ENCODE results near the gene NOD2. TPM values are rescaled to one million over a fixed set of nuclear protein-coding genes. Genes with fewer than 3 reads are reported as not detected.

NOD2 gene
- total and polyA plus RNA-seq, 2 experiments from 2014 or later: 0.27 to 0.66 TPM

- TF ChIP-seq ZNF114 (CRISPR knock-in tag; IDR thresholded peaks at IDR 0.05) (no peak), REST (IDR thresholded peaks at IDR 0.05; ENCODE audit: unreplicated experiment) (no peak)
Observed at GRCh38 chr16:50678531-50678930, 14.9 kb upstream of the NOD2 start (continued).

- Mint-ChIP-seq H3K27ac (no peak overlapping the region), H3K9me3 (no peaks in the 10 kb centered on the region), H3K27me3 (ENCODE audit: insufficient read depth, low read depth, poor library complexity) (peaks cover 6% of the 10 kb centered on the region), H3K36me3 (ENCODE audit: low read depth) (no peaks in the 10 kb centered on the region), H3K4me3 (no peak overlapping the region), H3K4me1 (no peaks in the 10 kb centered on the region; the same call in 2 of the 3 replicates)
- H4K20me1 ChIP-seq (replicated peaks; ENCODE audit: insufficient read depth): no peaks in the 10 kb centered on the region
- H3K27ac ChIP-seq (ENCODE audit: low read depth): no peak overlapping the region
- H3K27me3 ChIP-seq (ENCODE audit: insufficient read depth): no peaks in the 10 kb centered on the region
- no peak for DNase-seq (ENCODE audit: low spot score)
- no peaks in the 10 kb centered on the region for H3K36me3 ChIP-seq (ENCODE audit: insufficient read depth)
- H3K9me2 ChIP-seq (ENCODE audit: insufficient read depth): no peaks in the 10 kb centered on the region
- H2AFZ ChIP-seq: no peak overlapping the region
- no peaks in the 10 kb centered on the region for H3F3A ChIP-seq (replicated peaks; ENCODE audit: low read depth)
- ATAC-seq: no peak
- H3K4me2 ChIP-seq: no peak overlapping the region
- no peaks in the 10 kb centered on the region for H3K79me2 ChIP-seq (replicated peaks; ENCODE audit: insufficient read depth)
- H3K4me3 ChIP-seq: no peak overlapping the region
- H3K4me1 ChIP-seq (ENCODE audit: insufficient read depth): no peaks in the 10 kb centered on the region
- no peak for TF ChIP-seq JUNB (IDR thresholded peaks at IDR 0.05; ENCODE audit: unreplicated experiment)
- TF ChIP-seq POLR2AphosphoS5 (IDR thresholded peaks at IDR 0.05; ENCODE audit: low read depth): no peak
- TF ChIP-seq ZNF462 (CRISPR knock-in tag; IDR thresholded peaks at IDR 0.05): no peak
- TF ChIP-seq EZH2 (IDR thresholded peaks at IDR 0.05; ENCODE audit: low read depth, unreplicated experiment): no peak
- TF ChIP-seq REST (IDR thresholded peaks at IDR 0.05; ENCODE audit: unreplicated experiment): no peak
- TF ChIP-seq CREB1 (CRISPR knock-in tag; IDR thresholded peaks at IDR 0.05; ENCODE audit: low read depth): no peak
- no peak for TF ChIP-seq ETS1 (IDR thresholded peaks at IDR 0.05)
- TF ChIP-seq NANOG (IDR thresholded peaks at IDR 0.05; ENCODE audit: borderline replicate concordance): no peak
Observed at GRCh38 chr16:50679266-50679665, 14.1 kb upstream of the NOD2 start.
